GM23338 (cell line): ENCODE data around the gene IDH1.

Experiments used
- CREB1 ChIP-seq: fragments of 250-450 bp; sonication (Bioruptor Pico); IDR thresholded peaks from 2 replicates; pipeline ENCODE4 v1.5.0; 2020; ENCODE audit warnings: low read depth, mild to moderate bottlenecking, moderate library complexity
- EZH2 ChIP-seq: fragments of 200-600 bp; sonication (generic); IDR thresholded peaks from one replicate; pipeline ENCODE4 v1.8.0; 2017; ENCODE audit warnings: antibody characterized with exemption, mild to moderate bottlenecking, low read depth; ENCODE audit not compliant: unreplicated experiment
- EZH2phosphoT487 ChIP-seq: fragments of 200-600 bp; sonication (generic); IDR thresholded peaks from one replicate; pipeline ENCODE4 v1.8.1; 2018; ENCODE audit warnings: antibody characterized with exemption; ENCODE audit not compliant: unreplicated experiment
- JUNB ChIP-seq: IDR thresholded peaks from one replicate; pipeline ENCODE4 v1.6.1; 2016; ENCODE audit warnings: antibody characterized with exemption; ENCODE audit not compliant: unreplicated experiment
- NANOG ChIP-seq: IDR thresholded peaks from 2 replicates; pipeline ENCODE4 v1.6.1; 2016; ENCODE audit warnings: antibody characterized with exemption, borderline replicate concordance
- POLR2AphosphoS5 ChIP-seq: IDR thresholded peaks from 2 replicates; pipeline ENCODE4 v1.6.1; 2016; ENCODE audit warnings: antibody characterized with exemption, low read depth
- STAT1 ChIP-seq: IDR thresholded peaks from one replicate; pipeline ENCODE4 v1.6.1; 2016; ENCODE audit warnings: antibody characterized with exemption; ENCODE audit not compliant: unreplicated experiment
- ZNF114 ChIP-seq: fragments of 250-450 bp; sonication (Bioruptor Pico); IDR thresholded peaks from 2 replicates; pipeline ENCODE4 v1.5.0; 2020; ENCODE audit warnings: mild to moderate bottlenecking, moderate library complexity
- ZNF331 ChIP-seq: fragments of 250-450 bp; sonication (Bioruptor Pico); IDR thresholded peaks from 2 replicates; pipeline ENCODE4 v1.5.0; 2020; ENCODE audit warnings: low read depth, mild to moderate bottlenecking, moderate library complexity
- TF ChIP-seq, protein P1 (sequence below), 2 experiments: fragments of 200-600 bp in 1 of 2; sonication (generic) in 1 of 2; conservative IDR thresholded peaks; 2 replicates each; pipeline versions ENCODE4 v1.5.1 to v1.6.1; 2016 to 2017; ENCODE audit warnings: antibody characterized with exemption in 2 of 2, low read depth in 2 of 2, mild to moderate bottlenecking in 2 of 2, moderate library complexity in 1 of 2
- TF ChIP-seq, protein P2 (sequence below): IDR thresholded peaks from one replicate; pipeline ENCODE4 v1.6.1; 2018; ENCODE audit warnings: antibody characterized with exemption; ENCODE audit not compliant: unreplicated experiment

DNA sequence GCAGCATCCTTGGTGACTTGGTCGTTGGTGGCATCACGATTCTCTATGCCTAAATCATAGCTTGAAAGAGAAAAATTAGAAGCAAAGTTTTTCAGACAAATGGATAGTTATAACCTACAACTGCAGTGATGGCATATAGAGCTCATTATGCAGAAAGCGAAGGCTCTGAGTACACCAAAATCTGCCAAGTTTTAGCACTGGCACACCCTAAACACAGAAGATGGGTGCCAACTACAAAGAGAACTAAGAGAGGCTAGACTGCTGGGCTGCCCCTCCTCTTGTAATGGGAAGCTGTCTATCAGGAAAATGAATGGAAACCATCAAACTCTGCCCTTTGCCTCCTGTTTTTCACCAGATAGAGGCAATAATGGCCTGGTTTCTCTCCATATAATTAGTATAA, 6.3 kb downstream of the IDH1 start:
- TF ChIP-seq, protein P1, sequence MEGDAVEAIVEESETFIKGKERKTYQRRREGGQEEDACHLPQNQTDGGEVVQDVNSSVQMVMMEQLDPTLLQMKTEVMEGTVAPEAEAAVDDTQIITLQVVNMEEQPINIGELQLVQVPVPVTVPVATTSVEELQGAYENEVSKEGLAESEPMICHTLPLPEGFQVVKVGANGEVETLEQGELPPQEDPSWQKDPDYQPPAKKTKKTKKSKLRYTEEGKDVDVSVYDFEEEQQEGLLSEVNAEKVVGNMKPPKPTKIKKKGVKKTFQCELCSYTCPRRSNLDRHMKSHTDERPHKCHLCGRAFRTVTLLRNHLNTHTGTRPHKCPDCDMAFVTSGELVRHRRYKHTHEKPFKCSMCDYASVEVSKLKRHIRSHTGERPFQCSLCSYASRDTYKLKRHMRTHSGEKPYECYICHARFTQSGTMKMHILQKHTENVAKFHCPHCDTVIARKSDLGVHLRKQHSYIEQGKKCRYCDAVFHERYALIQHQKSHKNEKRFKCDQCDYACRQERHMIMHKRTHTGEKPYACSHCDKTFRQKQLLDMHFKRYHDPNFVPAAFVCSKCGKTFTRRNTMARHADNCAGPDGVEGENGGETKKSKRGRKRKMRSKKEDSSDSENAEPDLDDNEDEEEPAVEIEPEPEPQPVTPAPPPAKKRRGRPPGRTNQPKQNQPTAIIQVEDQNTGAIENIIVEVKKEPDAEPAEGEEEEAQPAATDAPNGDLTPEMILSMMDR (conservative IDR thresholded peaks at IDR 0.05; ENCODE audit: low read depth in 2 of 2), result no peak
- TF ChIP-seq POLR2AphosphoS5, result no peak
- TF ChIP-seq, protein P2, sequence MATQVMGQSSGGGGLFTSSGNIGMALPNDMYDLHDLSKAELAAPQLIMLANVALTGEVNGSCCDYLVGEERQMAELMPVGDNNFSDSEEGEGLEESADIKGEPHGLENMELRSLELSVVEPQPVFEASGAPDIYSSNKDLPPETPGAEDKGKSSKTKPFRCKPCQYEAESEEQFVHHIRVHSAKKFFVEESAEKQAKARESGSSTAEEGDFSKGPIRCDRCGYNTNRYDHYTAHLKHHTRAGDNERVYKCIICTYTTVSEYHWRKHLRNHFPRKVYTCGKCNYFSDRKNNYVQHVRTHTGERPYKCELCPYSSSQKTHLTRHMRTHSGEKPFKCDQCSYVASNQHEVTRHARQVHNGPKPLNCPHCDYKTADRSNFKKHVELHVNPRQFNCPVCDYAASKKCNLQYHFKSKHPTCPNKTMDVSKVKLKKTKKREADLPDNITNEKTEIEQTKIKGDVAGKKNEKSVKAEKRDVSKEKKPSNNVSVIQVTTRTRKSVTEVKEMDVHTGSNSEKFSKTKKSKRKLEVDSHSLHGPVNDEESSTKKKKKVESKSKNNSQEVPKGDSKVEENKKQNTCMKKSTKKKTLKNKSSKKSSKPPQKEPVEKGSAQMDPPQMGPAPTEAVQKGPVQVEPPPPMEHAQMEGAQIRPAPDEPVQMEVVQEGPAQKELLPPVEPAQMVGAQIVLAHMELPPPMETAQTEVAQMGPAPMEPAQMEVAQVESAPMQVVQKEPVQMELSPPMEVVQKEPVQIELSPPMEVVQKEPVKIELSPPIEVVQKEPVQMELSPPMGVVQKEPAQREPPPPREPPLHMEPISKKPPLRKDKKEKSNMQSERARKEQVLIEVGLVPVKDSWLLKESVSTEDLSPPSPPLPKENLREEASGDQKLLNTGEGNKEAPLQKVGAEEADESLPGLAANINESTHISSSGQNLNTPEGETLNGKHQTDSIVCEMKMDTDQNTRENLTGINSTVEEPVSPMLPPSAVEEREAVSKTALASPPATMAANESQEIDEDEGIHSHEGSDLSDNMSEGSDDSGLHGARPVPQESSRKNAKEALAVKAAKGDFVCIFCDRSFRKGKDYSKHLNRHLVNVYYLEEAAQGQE, result no peak
- TF ChIP-seq EZH2phosphoT487, result no peak
- no peak for TF ChIP-seq NANOG
- no peak for TF ChIP-seq EZH2
- TF ChIP-seq CREB1 (CRISPR knock-in tag), result no peak
- no peak for TF ChIP-seq STAT1
- TF ChIP-seq JUNB, result no peak
- TF ChIP-seq ZNF331 (CRISPR knock-in tag), result no peak
- TF ChIP-seq ZNF114 (CRISPR knock-in tag), result no peak
